Measurements from ENCODE around the gene TNMD. TPM values are rescaled to one million over a fixed set of nuclear protein-coding genes. Genes with fewer than 3 reads are reported as not detected.

The TNMD gene
- total and polyA plus RNA-seq, 2 donors (not counting 3 experiments of a cell fraction or from before 2014, with no cell fraction given) = not detected

- no peaks in the 10 kb centered on the region for H3K9me1 ChIP-seq (replicated peaks; ENCODE audit: control insufficient read depth, extremely low read depth, insufficient read depth, low read length)
- H3K9ac ChIP-seq (replicated peaks; ENCODE audit: extremely low read depth, insufficient read depth, low read length) = no peak overlapping the region
- H3K79me2 ChIP-seq (ENCODE audit: control insufficient read depth, insufficient read depth, low read length) = no peaks in the 10 kb centered on the region
- H3K27me3 ChIP-seq (ENCODE audit: control insufficient read depth in 2 of 2, insufficient read depth in 2 of 2, low read length in 2 of 2) = peaks cover 3% of the 10 kb centered on the region in 2 experiments
- TF ChIP-seq POLR2AphosphoS5 (IDR thresholded peaks at IDR 0.05; ENCODE audit: insufficient read depth, low read depth, low read length) = no peak
- no peak for TF ChIP-seq EZH2 (IDR thresholded peaks at IDR 0.05; ENCODE audit: borderline replicate concordance, low read depth, low read length, severe bottlenecking)
- no peak for TF ChIP-seq CTCF (IDR thresholded peaks at IDR 0.05; ENCODE audit: extremely low read depth in 1 of 2, insufficient read depth in 1 of 2, low read depth in 1 of 2, low read length in 2 of 2)
- no peak for TF ChIP-seq POLR2A (IDR thresholded peaks at IDR 0.05; ENCODE audit: low read depth, low read length)
- TF ChIP-seq MAX (IDR thresholded peaks at IDR 0.05; ENCODE audit: insufficient read depth, insufficient read length) = no peak
- TF ChIP-seq FOS (IDR thresholded peaks at IDR 0.05; ENCODE audit: borderline replicate concordance, insufficient read depth, low read length) = no peak
- no peak for TF ChIP-seq MYC (IDR thresholded peaks at IDR 0.05; ENCODE audit: low read depth, low read length)
- no peak for TF ChIP-seq JUN (IDR thresholded peaks at IDR 0.05; ENCODE audit: borderline replicate concordance, insufficient read depth, insufficient read length, low read depth)
- TF ChIP-seq GATA2 (IDR thresholded peaks at IDR 0.05; ENCODE audit: insufficient read depth, insufficient read length, low read depth, low read length) = no peak
- no peak overlapping the region for H3K4me2 ChIP-seq (ENCODE audit: insufficient read depth, low read length)
- ChIA-PET POLR2A (no interaction called here), CTCF (no interaction called here)
- no peak overlapping the region for H3K27ac ChIP-seq (ENCODE audit: insufficient read depth, low read depth, low read length)
- no peak for FAIRE-seq
- H3K36me3 ChIP-seq (ENCODE audit: control insufficient read depth in 2 of 2, extremely low read depth in 1 of 2, insufficient read depth in 2 of 2, low read length in 2 of 2) = no peaks in the 10 kb centered on the region
- no TSS peak for BruUV-seq (replicated peaks)
- intact Hi-C loops (cut with micrococcal nuclease) = no loop called here
- no peak for DNase-seq (ENCODE audit: low read depth, low spot score)
- no peak overlapping the region for H2AFZ ChIP-seq (ENCODE audit: low read depth, low read length)
- H4K20me1 ChIP-seq (replicated peaks; ENCODE audit: control insufficient read depth, extremely low read depth, insufficient read depth, low read length) = no peaks in the 10 kb centered on the region
- no peaks in the 10 kb centered on the region for H3K4me1 ChIP-seq (ENCODE audit: control insufficient read depth, extremely low read depth, insufficient read depth, low read length)
- no peaks in the 10 kb centered on the region for H3K9me3 ChIP-seq (replicated peaks; ENCODE audit: control insufficient read depth, insufficient read depth, low read length)
- H3K4me3 ChIP-seq (replicated peaks in 1 of 3; ENCODE audit: insufficient read depth in 1 of 3, low read depth in 1 of 3, low read length in 3 of 3) = no peak overlapping the region
- dilution Hi-C loops (cut with MboI; ENCODE audit: extremely low pct_ligation_motif_present, low sequenced_read_pairs) = no loop called here
These were observed 8.4 kb downstream of the TNMD start for GRCh38 chrX:100593126-100593525.
